GM18907 (cell line): ENCODE data around the gene MUC3A.

Experiments
- ATAC-seq: cut with Tn5 transposase; IDR thresholded peaks from one replicate; pipeline ENCODE4 v1.9.1; 2021; ENCODE audit warnings: mild to moderate bottlenecking, moderate library complexity; ENCODE audit not compliant: unreplicated experiment

Gene MUC3A

DNA sequence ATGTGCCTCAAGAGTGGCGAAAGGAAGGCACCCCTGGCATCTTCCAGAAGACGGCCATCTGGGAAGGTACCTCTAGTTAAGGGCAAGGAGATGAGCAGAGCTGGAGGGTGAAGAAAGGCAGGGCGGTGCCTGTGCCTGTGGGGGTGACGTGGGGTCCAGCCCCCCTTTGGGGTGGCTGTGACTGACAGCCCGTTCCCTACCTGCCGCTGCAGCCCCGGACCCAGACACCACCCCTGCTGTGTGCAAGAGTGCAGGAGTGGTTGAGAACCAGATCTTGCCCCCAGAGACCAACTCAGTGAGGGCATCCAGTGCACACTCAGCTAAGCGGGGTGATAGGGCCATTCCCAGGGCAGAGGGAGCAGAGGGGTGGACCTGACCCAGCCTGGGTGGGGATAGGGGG is 66.3 kb downstream of the MUC3A start:
- no peak for ATAC-seq

DNA sequence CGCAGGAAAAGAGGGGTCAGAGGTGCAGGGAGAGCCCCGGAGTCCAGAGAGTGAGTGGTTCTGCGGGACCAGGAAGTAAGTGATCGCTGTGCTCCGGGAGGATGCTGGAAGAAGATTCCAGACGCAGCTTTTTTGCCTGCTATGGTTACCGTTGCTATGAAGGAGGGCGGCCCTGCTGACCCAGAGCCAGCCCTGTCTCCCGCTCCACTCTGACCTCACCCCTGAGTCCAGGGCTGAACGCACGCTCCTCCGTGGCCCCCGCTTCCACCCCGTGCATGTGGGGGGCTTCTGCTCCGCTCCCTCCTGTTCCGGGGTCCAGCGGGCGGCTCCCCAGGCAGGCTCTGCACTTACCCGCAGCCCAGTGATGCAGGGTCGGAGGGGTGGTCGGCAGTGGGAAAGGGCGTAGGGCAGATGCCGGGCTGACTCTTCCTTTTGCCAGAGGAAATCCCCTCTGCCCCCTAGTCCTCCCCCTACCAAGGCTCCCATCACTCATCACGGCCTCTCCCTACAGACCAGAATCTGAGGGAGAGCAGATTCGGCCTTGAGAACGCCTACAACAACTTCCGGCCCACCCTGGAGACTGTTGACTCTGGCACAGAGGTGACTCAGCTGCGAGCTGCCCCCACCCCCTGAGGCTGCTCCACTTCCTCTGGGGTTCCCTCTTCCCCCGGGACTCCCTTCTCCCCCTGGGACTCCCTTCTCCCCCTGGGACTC is 67.9 kb downstream of the MUC3A start:
- peak; percentile 78 for ATAC-seq
